HepG2 (cell line): ENCODE results near the gene ALDH1A1. TPM values are rescaled to one million over a fixed set of nuclear protein-coding genes. Genes with fewer than 3 reads are reported as not detected.

Experiments used
- ARNTL ChIP-seq: sonication (generic); formaldehyde crosslinking; IDR thresholded peaks from 2 replicates; pipeline ENCODE4 v1.4.0; 2020; ENCODE audit warnings: mild to moderate bottlenecking, missing genetic modification reagents
- CAMTA2 ChIP-seq: sonication (generic); formaldehyde crosslinking; IDR thresholded peaks from 2 replicates; pipeline ENCODE4 v1.4.0; 2020; ENCODE audit warnings: mild to moderate bottlenecking, missing genetic modification reagents, borderline replicate concordance
- CHD4 ChIP-seq: fragments of 200-600 bp; sonication (generic); IDR thresholded peaks from 2 replicates; pipeline ENCODE4 v1.7.0; 2017; ENCODE audit warnings: mild to moderate bottlenecking, low read length, borderline replicate concordance
- EHMT2 ChIP-seq: fragments of 200-600 bp; sonication (generic); IDR thresholded peaks from 2 replicates; pipeline ENCODE4 v1.7.0; 2017; ENCODE audit warnings: antibody characterized with exemption, low read depth, low read length, borderline replicate concordance
- FOXP1 ChIP-seq, 2 experiments: fragments of 450-650 bp in 1 of 2; IDR thresholded peaks; 2 replicates each; pipeline ENCODE4 v1.6.1; 2017 to 2018; ENCODE audit warnings: antibody characterized with exemption in 1 of 2
- GABPA ChIP-seq, 2 experiments: IDR thresholded peaks; 2 replicates each; pipeline ENCODE4 v1.6.1; 2011 to 2016; ENCODE audit warnings: low read depth in 2 of 2, low read length in 1 of 2, missing biosample characterization in 1 of 2, missing genetic modification characterization in 1 of 2
- HNF4A ChIP-seq: sonication (generic); formaldehyde crosslinking; IDR thresholded peaks from 2 replicates; pipeline ENCODE4 v1.4.0; 2020; ENCODE audit warnings: missing genetic modification reagents
- IKZF1 ChIP-seq: fragments of 450-650 bp; IDR thresholded peaks from 2 replicates; pipeline ENCODE4 v1.7.1; 2016
- MED1 ChIP-seq: sonication (generic); formaldehyde crosslinking; IDR thresholded peaks from 2 replicates; pipeline ENCODE4 v1.4.0; 2020; ENCODE audit warnings: missing genetic modification reagents
- TAF1 ChIP-seq: sonication (generic); formaldehyde crosslinking; IDR thresholded peaks from 2 replicates; pipeline ENCODE4 v1.4.0; 2020; ENCODE audit warnings: missing genetic modification reagents
- ZBTB42 ChIP-seq: sonication (generic); formaldehyde crosslinking; IDR thresholded peaks from 2 replicates; pipeline ENCODE4 v1.5.0; 2020; ENCODE audit warnings: mild to moderate bottlenecking, missing genetic modification reagents
- ZNF124 ChIP-seq: sonication (generic); formaldehyde crosslinking; IDR thresholded peaks from 2 replicates; pipeline ENCODE4 v1.4.0; 2020; ENCODE audit warnings: missing genetic modification reagents
- ZNF225 ChIP-seq: sonication (generic); formaldehyde crosslinking; IDR thresholded peaks from 2 replicates; pipeline ENCODE4 v1.4.0; 2020; ENCODE audit warnings: mild to moderate bottlenecking, missing genetic modification reagents
- ZNF230 ChIP-seq: sonication (generic); formaldehyde crosslinking; IDR thresholded peaks from 2 replicates; pipeline ENCODE4 v1.4.0; 2020; ENCODE audit warnings: mild to moderate bottlenecking, missing genetic modification reagents
- ZNF34 ChIP-seq: sonication (generic); formaldehyde crosslinking; IDR thresholded peaks from 2 replicates; pipeline ENCODE4 v1.4.0; 2020; ENCODE audit warnings: mild to moderate bottlenecking, missing genetic modification reagents, borderline replicate concordance
- ZNF546 ChIP-seq: sonication (generic); formaldehyde crosslinking; conservative IDR thresholded peaks from 2 replicates; pipeline ENCODE4 v1.8.1; 2023; ENCODE audit warnings: mild to moderate bottlenecking, missing genetic modification reagents
- ZNF614 ChIP-seq: IDR thresholded peaks from 2 replicates; pipeline ENCODE4 v1.6.1; 2018; ENCODE audit warnings: missing biosample characterization, missing genetic modification reagents, inconsistent platforms, borderline replicate concordance
- ZNF615 ChIP-seq: sonication (generic); formaldehyde crosslinking; IDR thresholded peaks from 2 replicates; pipeline ENCODE4 v1.5.0; 2020; ENCODE audit warnings: mild to moderate bottlenecking, missing genetic modification reagents, borderline replicate concordance
- ZNF709 ChIP-seq: sonication (generic); formaldehyde crosslinking; IDR thresholded peaks from 2 replicates; pipeline ENCODE4 v1.5.0; 2020; ENCODE audit warnings: mild to moderate bottlenecking, missing genetic modification reagents
- ZNF747 ChIP-seq: sonication (generic); formaldehyde crosslinking; IDR thresholded peaks from 2 replicates; pipeline ENCODE4 v1.8.1; 2023; ENCODE audit warnings: missing genetic modification reagents, mild to moderate bottlenecking, borderline replicate concordance
- ZNF850 ChIP-seq: sonication (generic); formaldehyde crosslinking; conservative IDR thresholded peaks from 2 replicates; pipeline ENCODE4 v1.9.0; 2021; ENCODE audit warnings: mild to moderate bottlenecking, missing genetic modification reagents
- ZSCAN21 ChIP-seq: sonication (generic); formaldehyde crosslinking; IDR thresholded peaks from 2 replicates; pipeline ENCODE4 v1.8.0; 2022; ENCODE audit warnings: mild to moderate bottlenecking, missing genetic modification reagents, moderate library complexity, borderline replicate concordance
- polyA plus RNA-seq, 8 experiments: library from polyadenylated mRNA; depleted of rRNA in 3 of 8; stranded (reverse) in 7 of 8; unstranded in 1 of 8; fragments of >200 nt; fragmentation: Illumina TruSeq in 4 of 8; extraction: Trizol in 4 of 8; gene quantifications; 2 replicates each; pipeline versions ENCODE4 v1.2.1 to v1.2.3, GENCODE V29; 2011 to 2016; ENCODE audit warnings: low read depth in 4 of 8, missing spikeins in 1 of 8, mixed read lengths in 1 of 8; ENCODE audit not compliant: insufficient read depth in 1 of 8
- total RNA-seq, 5 experiments: library from RNA; depleted of rRNA; stranded (reverse); fragments of >200 nt; fragmentation: Illumina TruSeq; extraction: Trizol; gene quantifications; 2 replicates each; pipeline ENCODE4 v1.2.3, GENCODE V29; 2016; ENCODE audit warnings: low read depth in 1 of 5
- TF ChIP-seq, protein P1 (sequence below): IDR thresholded peaks from 2 replicates; pipeline ENCODE4 v1.6.1; 2018; ENCODE audit warnings: missing genetic modification reagents, mild to moderate bottlenecking, missing compliant biosample characterization
- TF ChIP-seq, protein P2 (sequence below): IDR thresholded peaks from 2 replicates; pipeline ENCODE4 v1.6.1; 2016; ENCODE audit warnings: mild to moderate bottlenecking, missing biosample characterization, missing genetic modification reagents
- TF ChIP-seq, protein P3 (sequence below), 2 experiments: IDR thresholded peaks; 2 replicates each; pipeline ENCODE4 v1.6.1; 2011 to 2012; ENCODE audit warnings: low read length in 2 of 2, borderline replicate concordance in 1 of 2, low read depth in 1 of 2, mild to moderate bottlenecking in 1 of 2, moderate library complexity in 1 of 2

The ALDH1A1 gene
- total and polyA plus RNA-seq, 2 of the 13 experiments (the other 11 are each of a cell fraction or from before 2014, with no cell fraction given), result 88.2 to 439 TPM

DNA sequence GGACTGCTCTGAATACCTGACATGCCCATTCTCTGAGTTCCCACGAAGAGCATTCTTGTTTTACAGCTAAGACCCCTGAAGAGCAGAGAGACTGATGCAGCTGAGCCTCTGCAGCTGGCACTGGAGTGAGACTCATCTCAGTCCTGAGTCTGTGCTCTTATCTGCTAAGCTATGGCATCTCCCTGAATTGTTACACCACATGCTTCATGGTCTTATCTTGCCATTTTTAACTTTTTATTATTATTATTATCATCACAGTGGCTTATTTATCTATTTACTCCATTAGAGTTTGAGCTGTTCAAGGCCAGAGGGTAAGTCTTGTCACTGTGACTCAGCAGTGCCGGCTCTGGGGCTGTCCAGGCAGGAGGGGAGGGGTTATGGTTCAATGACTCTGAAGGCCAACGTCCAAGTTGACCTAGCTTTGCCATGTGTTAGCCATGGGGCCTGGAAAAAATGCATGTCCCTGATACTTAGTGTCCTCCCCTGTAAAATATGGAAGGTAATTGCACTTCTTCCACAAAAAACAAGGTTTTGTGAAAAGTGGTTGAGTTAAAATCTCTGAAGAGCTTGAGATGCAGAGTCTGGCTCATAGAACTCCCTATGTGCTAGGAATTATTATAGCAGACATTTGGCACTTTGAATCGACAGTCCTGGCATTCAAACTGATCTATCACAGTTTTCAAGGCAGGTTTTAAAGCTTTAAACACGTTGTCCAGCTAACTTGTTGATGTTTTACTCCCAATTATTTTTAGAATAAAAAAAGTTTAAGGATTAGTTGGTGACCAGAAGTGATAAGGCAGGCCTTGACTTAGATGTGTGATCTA is 94.6 kb downstream of the ALDH1A1 start (continued):
- TF ChIP-seq, protein P1, sequence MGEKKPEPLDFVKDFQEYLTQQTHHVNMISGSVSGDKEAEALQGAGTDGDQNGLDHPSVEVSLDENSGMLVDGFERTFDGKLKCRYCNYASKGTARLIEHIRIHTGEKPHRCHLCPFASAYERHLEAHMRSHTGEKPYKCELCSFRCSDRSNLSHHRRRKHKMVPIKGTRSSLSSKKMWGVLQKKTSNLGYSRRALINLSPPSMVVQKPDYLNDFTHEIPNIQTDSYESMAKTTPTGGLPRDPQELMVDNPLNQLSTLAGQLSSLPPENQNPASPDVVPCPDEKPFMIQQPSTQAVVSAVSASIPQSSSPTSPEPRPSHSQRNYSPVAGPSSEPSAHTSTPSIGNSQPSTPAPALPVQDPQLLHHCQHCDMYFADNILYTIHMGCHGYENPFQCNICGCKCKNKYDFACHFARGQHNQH, result peak; percentile 37; the same call in 1 of the 2 replicates
- TF ChIP-seq ZNF546 (CRISPR knock-in tag) (no peak), ARNTL (CRISPR knock-in tag) (peak; percentile 57; the same call in 1 of the 2 replicates), ZNF124 (CRISPR knock-in tag) (peak; percentile 92), ZNF614 (CRISPR knock-in tag) (peak; percentile 85), ZNF230 (0 out of 2 replicates have a peak, but pooled peaks have one; percentile 49), CHD4 (peak; percentile 88; the same call in 1 of the 2 replicates), ZNF709 (CRISPR knock-in tag) (peak; percentile 68; the same call in 1 of the 2 replicates), EHMT2 (peak; percentile 96; the same call in 1 of the 2 replicates), ZNF850 (CRISPR knock-in tag) (no peak), ZNF225 (CRISPR knock-in tag) (no peak), GABPA (IDR thresholded peaks at IDR 0.05; ENCODE audit: low read depth, low read length) (no peak), GABPA (CRISPR knock-in tag; IDR thresholded peaks at IDR 0.05; ENCODE audit: low read depth) (peak; percentile 44), IKZF1 (no peak), MED1 (peak; percentile 95), CAMTA2 (no peak), ZNF747 (CRISPR knock-in tag) (0 out of 2 replicates have a peak, but pooled peaks have one; percentile 39), TAF1 (CRISPR knock-in tag) (peak; percentile 35; the same call in 1 of the 2 replicates), ZBTB42 (CRISPR knock-in tag) (no peak), ZSCAN21 (CRISPR knock-in tag) (peak; percentile 51; the same call in 1 of the 2 replicates), ZNF34 (CRISPR knock-in tag) (0 out of 2 replicates have a peak, but pooled peaks have one; percentile 35), FOXP1 (IDR thresholded peaks at IDR 0.05) (no peak), FOXP1 (CRISPR knock-in tag; IDR thresholded peaks at IDR 0.05) (peak; percentile 56; the same call in 1 of the 2 replicates), ZNF615 (CRISPR knock-in tag) (no peak), HNF4A (peak; percentile 93)
- TF ChIP-seq, protein P2, sequence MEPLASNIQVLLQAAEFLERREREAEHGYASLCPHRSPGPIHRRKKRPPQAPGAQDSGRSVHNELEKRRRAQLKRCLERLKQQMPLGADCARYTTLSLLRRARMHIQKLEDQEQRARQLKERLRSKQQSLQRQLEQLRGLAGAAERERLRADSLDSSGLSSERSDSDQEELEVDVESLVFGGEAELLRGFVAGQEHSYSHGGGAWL (CRISPR knock-in tag), result no peak
- TF ChIP-seq, protein P3, sequence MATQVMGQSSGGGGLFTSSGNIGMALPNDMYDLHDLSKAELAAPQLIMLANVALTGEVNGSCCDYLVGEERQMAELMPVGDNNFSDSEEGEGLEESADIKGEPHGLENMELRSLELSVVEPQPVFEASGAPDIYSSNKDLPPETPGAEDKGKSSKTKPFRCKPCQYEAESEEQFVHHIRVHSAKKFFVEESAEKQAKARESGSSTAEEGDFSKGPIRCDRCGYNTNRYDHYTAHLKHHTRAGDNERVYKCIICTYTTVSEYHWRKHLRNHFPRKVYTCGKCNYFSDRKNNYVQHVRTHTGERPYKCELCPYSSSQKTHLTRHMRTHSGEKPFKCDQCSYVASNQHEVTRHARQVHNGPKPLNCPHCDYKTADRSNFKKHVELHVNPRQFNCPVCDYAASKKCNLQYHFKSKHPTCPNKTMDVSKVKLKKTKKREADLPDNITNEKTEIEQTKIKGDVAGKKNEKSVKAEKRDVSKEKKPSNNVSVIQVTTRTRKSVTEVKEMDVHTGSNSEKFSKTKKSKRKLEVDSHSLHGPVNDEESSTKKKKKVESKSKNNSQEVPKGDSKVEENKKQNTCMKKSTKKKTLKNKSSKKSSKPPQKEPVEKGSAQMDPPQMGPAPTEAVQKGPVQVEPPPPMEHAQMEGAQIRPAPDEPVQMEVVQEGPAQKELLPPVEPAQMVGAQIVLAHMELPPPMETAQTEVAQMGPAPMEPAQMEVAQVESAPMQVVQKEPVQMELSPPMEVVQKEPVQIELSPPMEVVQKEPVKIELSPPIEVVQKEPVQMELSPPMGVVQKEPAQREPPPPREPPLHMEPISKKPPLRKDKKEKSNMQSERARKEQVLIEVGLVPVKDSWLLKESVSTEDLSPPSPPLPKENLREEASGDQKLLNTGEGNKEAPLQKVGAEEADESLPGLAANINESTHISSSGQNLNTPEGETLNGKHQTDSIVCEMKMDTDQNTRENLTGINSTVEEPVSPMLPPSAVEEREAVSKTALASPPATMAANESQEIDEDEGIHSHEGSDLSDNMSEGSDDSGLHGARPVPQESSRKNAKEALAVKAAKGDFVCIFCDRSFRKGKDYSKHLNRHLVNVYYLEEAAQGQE (IDR thresholded peaks at IDR 0.05; ENCODE audit: borderline replicate concordance in 1 of 2, low read depth in 1 of 2, low read length in 2 of 2), result peak in 1 of 2 experiments; percentile 72; a peak in 2 of 4 replicates
